Mesenchymal stem cell (in vitro differentiated cells and primary cell): ENCODE data around the gene CLIC5.

Source experiments
- DNase-seq: peaks from one replicate; pipeline ENCODE4 v3.0.0-alpha.2; 2013
- H2AFZ ChIP-seq: one replicate; pipeline ENCODE4 v1.6.1; 2013; ENCODE audit warnings: low read depth, mild to moderate bottlenecking, control low read depth, inconsistent platforms, low read length, moderate library complexity
- H2AK5ac ChIP-seq: 2 replicates; pipeline ENCODE4 v1.6.1; 2013; ENCODE audit warnings: low read length, moderate library complexity, mild to moderate bottlenecking, inconsistent platforms; ENCODE audit not compliant: severe bottlenecking
- H2BK120ac ChIP-seq: one replicate; pipeline ENCODE4 v1.6.1; 2013; ENCODE audit warnings: low read depth, mild to moderate bottlenecking, inconsistent platforms, low read length, moderate library complexity
- H2BK12ac ChIP-seq, 2 experiments: one replicate each; pipeline ENCODE4 v1.6.1; 2013; ENCODE audit warnings: inconsistent platforms in 2 of 2, low read length in 2 of 2, mild to moderate bottlenecking in 2 of 2, moderate library complexity in 2 of 2, control low read depth in 1 of 2
- H2BK15ac ChIP-seq: one replicate; pipeline ENCODE4 v1.6.1; 2013; ENCODE audit warnings: mild to moderate bottlenecking, low read depth, inconsistent platforms; ENCODE audit not compliant: poor library complexity, severe bottlenecking
- H2BK5ac ChIP-seq: 2 replicates; pipeline ENCODE4 v1.6.1; 2013; ENCODE audit warnings: low read depth, mild to moderate bottlenecking, low read length, control low read depth, inconsistent platforms; ENCODE audit not compliant: poor library complexity, severe bottlenecking
- H3K14ac ChIP-seq, 2 experiments: one replicate each; pipeline ENCODE4 v1.6.1; 2013; ENCODE audit warnings: inconsistent platforms in 2 of 2, low read length in 2 of 2, control low read depth in 1 of 2, mild to moderate bottlenecking in 1 of 2, moderate library complexity in 1 of 2
- H3K18ac ChIP-seq, 2 experiments: one replicate each; pipeline ENCODE4 v1.6.1; 2013; ENCODE audit warnings: inconsistent platforms in 2 of 2, low read length in 2 of 2, control low read depth in 1 of 2, low read depth in 1 of 2, mild to moderate bottlenecking in 1 of 2
- H3K23ac ChIP-seq, 2 experiments: one replicate each; pipeline ENCODE4 v1.6.1; 2013; ENCODE audit warnings: inconsistent platforms in 2 of 2, low read length in 2 of 2, mild to moderate bottlenecking in 2 of 2, moderate library complexity in 2 of 2, control low read depth in 1 of 2
- H3K27ac ChIP-seq: 2 replicates; pipeline ENCODE4 v1.5.1; 2013; ENCODE audit warnings: mild to moderate bottlenecking, moderate library complexity, low read length, control low read depth, inconsistent platforms; ENCODE audit not compliant: poor library complexity, severe bottlenecking
- H3K27me3 ChIP-seq, 2 experiments: 2 replicates each; pipeline versions ENCODE4 v1.6.1 to v1.7.0; 2013; ENCODE audit warnings: low read length in 2 of 2, mild to moderate bottlenecking in 2 of 2, moderate library complexity in 2 of 2, control low read depth in 1 of 2, inconsistent platforms in 1 of 2; ENCODE audit not compliant: control insufficient read depth in 1 of 2, insufficient read depth in 1 of 2
- H3K36me3 ChIP-seq, 2 experiments: 2 replicates each; pipeline versions ENCODE4 v1.6.1 to v1.7.0; 2013; ENCODE audit warnings: low read length in 2 of 2, control low read depth in 1 of 2, inconsistent platforms in 1 of 2, low read depth in 1 of 2, mild to moderate bottlenecking in 1 of 2; ENCODE audit not compliant: insufficient read depth in 2 of 2, control insufficient read depth in 1 of 2
- H3K4ac ChIP-seq, 2 experiments: one replicate each; pipeline ENCODE4 v1.6.1; 2013; ENCODE audit warnings: inconsistent platforms in 2 of 2, low read length in 2 of 2, mild to moderate bottlenecking in 2 of 2, moderate library complexity in 2 of 2, control low read depth in 1 of 2, low read depth in 1 of 2
- H3K4me1 ChIP-seq: 2 replicates; pipeline ENCODE4 v1.6.1; 2013; ENCODE audit warnings: low read depth, low read length, control low read depth; ENCODE audit not compliant: control insufficient read depth, insufficient read depth
- H3K4me2 ChIP-seq: 2 replicates; pipeline ENCODE4 v1.6.1; 2013; ENCODE audit warnings: low read length, mild to moderate bottlenecking, inconsistent platforms; ENCODE audit not compliant: poor library complexity, severe bottlenecking
- H3K4me3 ChIP-seq, 2 experiments: 2 replicates each; pipeline versions ENCODE4 v1.5.1 to v1.7.0; 2013; ENCODE audit warnings: low read length in 2 of 2, mild to moderate bottlenecking in 2 of 2, control low read depth in 1 of 2, low read depth in 1 of 2; ENCODE audit not compliant: insufficient read depth in 1 of 2
- H3K79me1 ChIP-seq: replicated peaks from 2 replicates; pipeline ENCODE4 v1.6.1; 2013; ENCODE audit warnings: mild to moderate bottlenecking, control low read depth, low read length, inconsistent platforms; ENCODE audit not compliant: poor library complexity, severe bottlenecking
- H3K9ac ChIP-seq: 2 replicates; pipeline ENCODE4 v1.7.0; 2013; ENCODE audit warnings: mild to moderate bottlenecking, low read length, moderate library complexity
- H3K9me3 ChIP-seq: 2 replicates; pipeline ENCODE4 v1.7.0; 2013; ENCODE audit warnings: mild to moderate bottlenecking, low read length; ENCODE audit not compliant: control insufficient read depth
- H4K8ac ChIP-seq: one replicate; pipeline ENCODE4 v1.6.1; 2013; ENCODE audit warnings: inconsistent platforms, mild to moderate bottlenecking, low read length, moderate library complexity
- H4K91ac ChIP-seq: one replicate; pipeline ENCODE4 v1.6.1; 2013; ENCODE audit warnings: mild to moderate bottlenecking, low read length, inconsistent platforms
- WGBS: methylation state at CpG from one replicate; pipeline ENCODE4 v1.1.7; 2013; ENCODE audit warnings: mixed read lengths; 5-methylcytosine and 5-hydroxymethylcytosine counted together

The CLIC5 gene

GRCh38 chr6:45930420-45931040, 85.1 kb downstream of the CLIC5 start:
- Histone ChIP-seq H3K27ac (no peak overlapping the region), H2AK5ac (no peak overlapping the region), H3K9me3 (no peaks in the 10 kb centered on the region), H3K27me3 (peaks cover 4 to 20% of the 10 kb centered on the region in 2 experiments), H3K4me1 (peaks cover 6% of the 10 kb centered on the region), H2BK15ac (no peak overlapping the region), H2AFZ (no peak overlapping the region), H2BK5ac (no peak overlapping the region), H3K4me2 (no peak overlapping the region), H3K23ac (no peak overlapping the region), H3K18ac (no peak overlapping the region), H3K4me3 (no peak overlapping the region), H2BK12ac (no peak overlapping the region), H4K91ac (no peak overlapping the region), H3K4ac (no peak overlapping the region), H2BK120ac (no peak overlapping the region), H3K14ac (no peak overlapping the region), H4K8ac (no peak overlapping the region), H3K79me1 (no peaks in the 10 kb centered on the region), H3K36me3 (no peaks in the 10 kb centered on the region), H3K9ac (no peak overlapping the region)
- 29% methylated on average over 7 of the region's 7 CpGs for WGBS
- DNase-seq, result peak; percentile 68

GRCh38 chr6:45929421-45930361, 86.0 kb downstream of the CLIC5 start:
- Histone ChIP-seq H3K9me3 (no peaks in the 10 kb centered on the region), H2BK120ac (no peak overlapping the region), H3K23ac (no peak overlapping the region), H3K18ac (no peak overlapping the region), H3K4me1 (peaks cover 6% of the 10 kb centered on the region), H2BK15ac (no peak overlapping the region), H3K27me3 (peaks cover 4 to 14% of the 10 kb centered on the region in 2 experiments), H2BK5ac (no peak overlapping the region), H3K27ac (no peak overlapping the region), H2AFZ (no peak overlapping the region), H3K14ac (no peak overlapping the region), H3K79me1 (no peaks in the 10 kb centered on the region), H3K4ac (peak overlapping the region in 1 of 2 experiments; percentile 10), H2AK5ac (no peak overlapping the region), H3K4me2 (no peak overlapping the region), H3K4me3 (no peak overlapping the region), H4K91ac (no peak overlapping the region), H3K36me3 (no peaks in the 10 kb centered on the region), H4K8ac (no peak overlapping the region), H3K9ac (no peak overlapping the region), H2BK12ac (no peak overlapping the region)
- 71% methylated on average over 15 of the region's 17 CpGs for WGBS
- peak; percentile 7 for DNase-seq

- Histone ChIP-seq H3K23ac (no peak overlapping the region), H4K91ac (no peak overlapping the region)
Observed at GRCh38 chr6:45928721-45929305, 86.8 kb downstream of the CLIC5 start.

More at GRCh38 chr6:45928721-45929305, 86.8 kb downstream of the CLIC5 start:
- Histone ChIP-seq H3K9ac (no peak overlapping the region), H3K14ac (no peak overlapping the region), H3K4me1 (peaks cover 3% of the 10 kb centered on the region), H2BK12ac (no peak overlapping the region), H2AFZ (no peak overlapping the region), H3K4me3 (no peak overlapping the region), H3K36me3 (no peaks in the 10 kb centered on the region), H2BK15ac (no peak overlapping the region), H3K9me3 (no peaks in the 10 kb centered on the region), H3K27ac (no peak overlapping the region), H3K79me1 (no peaks in the 10 kb centered on the region), H2AK5ac (no peak overlapping the region), H3K18ac (no peak overlapping the region), H2BK120ac (no peak overlapping the region), H3K4me2 (no peak overlapping the region), H3K4ac (no peak overlapping the region), H2BK5ac (no peak overlapping the region), H3K27me3 (peaks cover 4 to 13% of the 10 kb centered on the region in 2 experiments), H4K8ac (no peak overlapping the region)
- no peak for DNase-seq
- WGBS, result 93% methylated on average over 11 of the region's 11 CpGs
